OCI-LY3 (cell line): ENCODE results near the gene EDN2.

Experiments
- H2AFZ ChIP-seq: fragments of 200-600, 300-600 bp; shearing (Covaris generic); 2 replicates; pipeline ENCODE4 v1.6.0; 2014; ENCODE audit warnings: antibody characterized with exemption, low read depth, low read length
- H3K27ac ChIP-seq: fragments of 200-600, 300-600 bp; sonication (generic); 2 replicates; pipeline ENCODE4 v1.5.1; 2014; ENCODE audit warnings: mild to moderate bottlenecking, low read length, moderate library complexity, mixed read lengths
- H3K27me3 ChIP-seq: fragments of 200-600, 300-600 bp; sonication (generic); 2 replicates; pipeline ENCODE4 v1.6.1; 2014; ENCODE audit warnings: low read depth, low read length, mixed read lengths
- H3K36me3 ChIP-seq: fragments of 200-600, 300-600 bp; sonication (generic); replicated peaks from 2 replicates; pipeline ENCODE3; 2014; ENCODE audit warnings: low read depth, low read length, mixed read lengths
- H3K4me1 ChIP-seq: fragments of 300-600, 200-600 bp; sonication (generic); 2 replicates; pipeline ENCODE4 v1.6.1; 2014; ENCODE audit warnings: low read length, mixed read lengths
- H3K4me2 ChIP-seq: fragments of 200-600, 300-600 bp; sonication (generic); 2 replicates; pipeline ENCODE4 v1.6.1; 2014; ENCODE audit warnings: low read length, mixed read lengths
- H3K4me3 ChIP-seq: fragments of 300-600, 200-600 bp; sonication (generic); 2 replicates; pipeline ENCODE4 v1.5.1; 2014; ENCODE audit warnings: antibody characterized with exemption, mild to moderate bottlenecking, low read length, moderate library complexity
- H3K79me2 ChIP-seq: fragments of 300-600, 200-600 bp; shearing (Covaris generic); 2 replicates; pipeline ENCODE4 v1.6.1; 2014; ENCODE audit warnings: mild to moderate bottlenecking, low read length, mixed read lengths
- H3K9ac ChIP-seq: fragments of 300-600, 200-600 bp; shearing (Covaris generic); 2 replicates; pipeline ENCODE4 v1.6.0; 2014; ENCODE audit warnings: mild to moderate bottlenecking, low read length, moderate library complexity
- H3K9me3 ChIP-seq: fragments of 200-600, 300-600 bp; shearing (Covaris generic); 2 replicates; pipeline ENCODE4 v1.6.1; 2014; ENCODE audit warnings: low read length, mixed read lengths; ENCODE audit not compliant: insufficient read depth
- H4K20me1 ChIP-seq: fragments of 200-600, 300-600 bp; sonication (generic); 2 replicates; pipeline ENCODE4 v1.6.1; 2016; ENCODE audit warnings: low read length, mixed read lengths; ENCODE audit not compliant: insufficient read depth
- CTCF ChIP-seq: fragments of 200-600, 300-600 bp; sonication (generic); IDR thresholded peaks from 2 replicates; pipeline ENCODE4 v1.5.1; 2014; ENCODE audit warnings: antibody characterized with exemption, low read length, low read depth
- EZH2phosphoT487 ChIP-seq: fragments of 200-600 bp; shearing (Covaris generic); IDR thresholded peaks from 2 replicates; pipeline ENCODE4 v1.6.1; 2018; ENCODE audit warnings: antibody characterized with exemption, mixed run types, low read depth

The EDN2 gene

GRCh38 chr1:41492341-41492848 lies 7.9 kb upstream of the EDN2 start:
- Histone ChIP-seq H3K79me2 (no peaks in the 10 kb centered on the region), H3K9ac (no peak overlapping the region), H2AFZ (no peak overlapping the region), H3K9me3 (no peaks in the 10 kb centered on the region), H3K4me3 (no peak overlapping the region), H3K4me2 (no peak overlapping the region), H3K27me3 (no peaks in the 10 kb centered on the region), H3K36me3 (no peaks in the 10 kb centered on the region), H4K20me1 (no peaks in the 10 kb centered on the region), H3K27ac (no peak overlapping the region), H3K4me1 (peaks cover 36% of the 10 kb centered on the region)
- TF ChIP-seq CTCF (peak; percentile 75), EZH2phosphoT487 (no peak)

- no peaks in the 10 kb centered on the region for H3K36me3 ChIP-seq
Measured at GRCh38 chr1:41490911-41491310, 6.4 kb upstream of the EDN2 start.

GRCh38 chr1:41489561-41489960 lies 5.1 kb upstream of the EDN2 start:
- H3K9me3 ChIP-seq, result no peaks in the 10 kb centered on the region
- H2AFZ ChIP-seq, result no peak overlapping the region
- TF ChIP-seq CTCF (no peak), EZH2phosphoT487 (no peak)
- no peak overlapping the region for H3K27ac ChIP-seq
- peaks cover 45% of the 10 kb centered on the region for H3K4me1 ChIP-seq
- no peak overlapping the region for H3K4me3 ChIP-seq
- no peak overlapping the region for H3K9ac ChIP-seq
- no peaks in the 10 kb centered on the region for H3K79me2 ChIP-seq
- no peaks in the 10 kb centered on the region for H3K36me3 ChIP-seq
- H3K27me3 ChIP-seq, result no peaks in the 10 kb centered on the region
- H4K20me1 ChIP-seq, result no peaks in the 10 kb centered on the region
- no peak overlapping the region for H3K4me2 ChIP-seq

More at GRCh38 chr1:41490911-41491310, 6.4 kb upstream of the EDN2 start:
- no peaks in the 10 kb centered on the region for H3K79me2 ChIP-seq
- no peak overlapping the region for H2AFZ ChIP-seq
- no peak overlapping the region for H3K4me2 ChIP-seq
- H4K20me1 ChIP-seq, result no peaks in the 10 kb centered on the region
- no peak for TF ChIP-seq EZH2phosphoT487
- no peak for TF ChIP-seq CTCF
- H3K9me3 ChIP-seq, result no peaks in the 10 kb centered on the region
- H3K27ac ChIP-seq, result no peak overlapping the region
- H3K4me3 ChIP-seq, result no peak overlapping the region
- no peaks in the 10 kb centered on the region for H3K27me3 ChIP-seq
- peaks cover 43% of the 10 kb centered on the region for H3K4me1 ChIP-seq
- no peak overlapping the region for H3K9ac ChIP-seq

GRCh38 chr1:41488040-41488951 lies 3.8 kb upstream of the EDN2 start:
- Histone ChIP-seq H4K20me1 (no peaks in the 10 kb centered on the region), H3K9me3 (no peaks in the 10 kb centered on the region), H3K79me2 (no peaks in the 10 kb centered on the region), H3K4me3 (peak overlapping the region; percentile 49), H3K4me2 (peak overlapping the region; percentile 99), H3K4me1 (peaks cover 52% of the 10 kb centered on the region), H2AFZ (no peak overlapping the region), H3K27me3 (no peaks in the 10 kb centered on the region), H3K36me3 (no peaks in the 10 kb centered on the region), H3K9ac (peak overlapping the region; percentile 55; the same call in 1 of the 2 replicates), H3K27ac (peak overlapping the region; percentile 96)
- no peak for TF ChIP-seq EZH2phosphoT487
- TF ChIP-seq CTCF, result no peak
